ENCODE data around the gene XG.

DNA sequence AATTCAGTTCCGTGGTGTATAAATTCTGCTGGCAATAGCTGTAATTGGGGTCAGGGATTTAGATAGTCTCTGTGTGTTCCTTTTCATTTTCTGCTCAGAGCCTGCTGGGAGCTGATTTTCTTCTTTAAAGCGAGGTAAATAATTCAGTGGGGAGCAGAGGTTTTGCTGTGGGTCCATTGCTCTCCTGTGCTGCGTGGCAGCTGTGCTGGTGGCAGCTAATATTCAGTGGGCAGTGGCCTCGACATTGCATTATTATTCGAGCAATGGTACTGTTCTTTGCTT lies 13.7 kb downstream of the XG start:
- TF ChIP-seq, protein P1, sequence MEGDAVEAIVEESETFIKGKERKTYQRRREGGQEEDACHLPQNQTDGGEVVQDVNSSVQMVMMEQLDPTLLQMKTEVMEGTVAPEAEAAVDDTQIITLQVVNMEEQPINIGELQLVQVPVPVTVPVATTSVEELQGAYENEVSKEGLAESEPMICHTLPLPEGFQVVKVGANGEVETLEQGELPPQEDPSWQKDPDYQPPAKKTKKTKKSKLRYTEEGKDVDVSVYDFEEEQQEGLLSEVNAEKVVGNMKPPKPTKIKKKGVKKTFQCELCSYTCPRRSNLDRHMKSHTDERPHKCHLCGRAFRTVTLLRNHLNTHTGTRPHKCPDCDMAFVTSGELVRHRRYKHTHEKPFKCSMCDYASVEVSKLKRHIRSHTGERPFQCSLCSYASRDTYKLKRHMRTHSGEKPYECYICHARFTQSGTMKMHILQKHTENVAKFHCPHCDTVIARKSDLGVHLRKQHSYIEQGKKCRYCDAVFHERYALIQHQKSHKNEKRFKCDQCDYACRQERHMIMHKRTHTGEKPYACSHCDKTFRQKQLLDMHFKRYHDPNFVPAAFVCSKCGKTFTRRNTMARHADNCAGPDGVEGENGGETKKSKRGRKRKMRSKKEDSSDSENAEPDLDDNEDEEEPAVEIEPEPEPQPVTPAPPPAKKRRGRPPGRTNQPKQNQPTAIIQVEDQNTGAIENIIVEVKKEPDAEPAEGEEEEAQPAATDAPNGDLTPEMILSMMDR (IDR thresholded peaks at IDR 0.05; ENCODE audit: low read depth, low read length) = no peak
- TF ChIP-seq POLR2A (IDR thresholded peaks at IDR 0.05; ENCODE audit: extremely low read depth, insufficient read length) (no peak), MYC (IDR thresholded peaks at IDR 0.05; ENCODE audit: low read depth, low read length) (no peak)
- TF ChIP-seq, protein P2, sequence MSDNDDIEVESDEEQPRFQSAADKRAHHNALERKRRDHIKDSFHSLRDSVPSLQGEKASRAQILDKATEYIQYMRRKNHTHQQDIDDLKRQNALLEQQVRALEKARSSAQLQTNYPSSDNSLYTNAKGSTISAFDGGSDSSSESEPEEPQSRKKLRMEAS (IDR thresholded peaks at IDR 0.05; ENCODE audit: low read depth, low read length) = no peak
